Measurements from ENCODE around the gene PALD1.

PALD1 gene

DNA sequence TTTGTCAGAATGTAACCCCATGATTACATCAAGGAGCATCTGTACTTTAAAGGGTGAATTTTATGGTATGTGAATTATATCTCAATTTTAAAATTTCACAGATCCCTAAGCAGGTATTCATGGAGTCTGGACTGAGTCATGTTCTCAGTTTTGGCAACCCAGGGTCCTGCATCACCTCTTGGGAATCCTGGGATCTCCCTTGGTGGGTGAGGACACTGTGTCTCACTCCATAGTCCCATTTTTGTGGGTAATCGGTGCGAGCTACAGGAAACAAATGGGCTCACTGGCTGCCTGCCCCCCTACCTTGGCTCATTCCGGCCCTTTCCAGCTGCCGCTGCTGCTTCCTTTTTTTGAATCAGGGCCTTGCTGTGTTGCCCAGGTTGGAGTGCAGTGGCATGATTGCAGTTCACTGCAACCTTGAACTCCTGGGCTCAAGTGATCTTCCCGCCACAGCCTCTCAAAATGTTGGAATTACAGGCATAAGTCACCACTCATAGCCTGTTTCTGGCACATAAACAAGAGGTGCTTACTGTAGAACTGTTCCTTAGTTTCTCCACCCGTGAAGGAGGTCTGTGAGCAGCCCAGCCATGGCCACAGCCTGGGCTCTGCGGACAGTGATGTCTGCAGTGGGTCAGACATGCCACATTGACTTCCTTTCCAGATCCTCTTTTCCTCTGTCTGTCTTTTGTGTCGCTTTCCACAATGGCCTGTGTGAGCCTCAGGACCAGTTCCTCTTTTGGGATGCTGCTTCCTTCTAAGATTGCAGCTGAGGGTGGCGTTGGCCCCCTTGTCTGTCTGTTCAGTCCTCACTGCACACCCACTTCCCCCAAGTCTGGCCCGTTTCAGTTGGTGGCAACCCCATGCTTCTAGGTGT lies 14.5 kb downstream of the PALD1 start:
- TF ChIP-seq EP300 (IDR thresholded peaks at IDR 0.05; ENCODE audit: borderline replicate concordance) (no peak), EGR1 (IDR thresholded peaks at IDR 0.05) (no peak), TAF1 (IDR thresholded peaks at IDR 0.05; ENCODE audit: low read depth) (no peak), NFIC (IDR thresholded peaks at IDR 0.05) (no peak), ZBTB7A (IDR thresholded peaks at IDR 0.05; ENCODE audit: low read depth) (no peak), CEBPB (IDR thresholded peaks at IDR 0.05) (no peak), FOXM1 (IDR thresholded peaks at IDR 0.05; ENCODE audit: borderline replicate concordance, low read depth) (no peak), YY1 (IDR thresholded peaks at IDR 0.05; ENCODE audit: low read depth) (no peak), TCF12 (IDR thresholded peaks at IDR 0.05; ENCODE audit: low read depth) (no peak), RAD21 (IDR thresholded peaks at IDR 0.05; ENCODE audit: low read depth) (no peak), CREB1 (IDR thresholded peaks at IDR 0.05; ENCODE audit: low read depth) (no peak), TEAD4 (IDR thresholded peaks at IDR 0.05) (no peak)
- TF ChIP-seq, protein P1, sequence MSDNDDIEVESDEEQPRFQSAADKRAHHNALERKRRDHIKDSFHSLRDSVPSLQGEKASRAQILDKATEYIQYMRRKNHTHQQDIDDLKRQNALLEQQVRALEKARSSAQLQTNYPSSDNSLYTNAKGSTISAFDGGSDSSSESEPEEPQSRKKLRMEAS (IDR thresholded peaks at IDR 0.05) = no peak
- TF ChIP-seq, protein P2, sequence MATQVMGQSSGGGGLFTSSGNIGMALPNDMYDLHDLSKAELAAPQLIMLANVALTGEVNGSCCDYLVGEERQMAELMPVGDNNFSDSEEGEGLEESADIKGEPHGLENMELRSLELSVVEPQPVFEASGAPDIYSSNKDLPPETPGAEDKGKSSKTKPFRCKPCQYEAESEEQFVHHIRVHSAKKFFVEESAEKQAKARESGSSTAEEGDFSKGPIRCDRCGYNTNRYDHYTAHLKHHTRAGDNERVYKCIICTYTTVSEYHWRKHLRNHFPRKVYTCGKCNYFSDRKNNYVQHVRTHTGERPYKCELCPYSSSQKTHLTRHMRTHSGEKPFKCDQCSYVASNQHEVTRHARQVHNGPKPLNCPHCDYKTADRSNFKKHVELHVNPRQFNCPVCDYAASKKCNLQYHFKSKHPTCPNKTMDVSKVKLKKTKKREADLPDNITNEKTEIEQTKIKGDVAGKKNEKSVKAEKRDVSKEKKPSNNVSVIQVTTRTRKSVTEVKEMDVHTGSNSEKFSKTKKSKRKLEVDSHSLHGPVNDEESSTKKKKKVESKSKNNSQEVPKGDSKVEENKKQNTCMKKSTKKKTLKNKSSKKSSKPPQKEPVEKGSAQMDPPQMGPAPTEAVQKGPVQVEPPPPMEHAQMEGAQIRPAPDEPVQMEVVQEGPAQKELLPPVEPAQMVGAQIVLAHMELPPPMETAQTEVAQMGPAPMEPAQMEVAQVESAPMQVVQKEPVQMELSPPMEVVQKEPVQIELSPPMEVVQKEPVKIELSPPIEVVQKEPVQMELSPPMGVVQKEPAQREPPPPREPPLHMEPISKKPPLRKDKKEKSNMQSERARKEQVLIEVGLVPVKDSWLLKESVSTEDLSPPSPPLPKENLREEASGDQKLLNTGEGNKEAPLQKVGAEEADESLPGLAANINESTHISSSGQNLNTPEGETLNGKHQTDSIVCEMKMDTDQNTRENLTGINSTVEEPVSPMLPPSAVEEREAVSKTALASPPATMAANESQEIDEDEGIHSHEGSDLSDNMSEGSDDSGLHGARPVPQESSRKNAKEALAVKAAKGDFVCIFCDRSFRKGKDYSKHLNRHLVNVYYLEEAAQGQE (IDR thresholded peaks at IDR 0.05; ENCODE audit: low read depth) = no peak
- TF ChIP-seq, protein P3, sequence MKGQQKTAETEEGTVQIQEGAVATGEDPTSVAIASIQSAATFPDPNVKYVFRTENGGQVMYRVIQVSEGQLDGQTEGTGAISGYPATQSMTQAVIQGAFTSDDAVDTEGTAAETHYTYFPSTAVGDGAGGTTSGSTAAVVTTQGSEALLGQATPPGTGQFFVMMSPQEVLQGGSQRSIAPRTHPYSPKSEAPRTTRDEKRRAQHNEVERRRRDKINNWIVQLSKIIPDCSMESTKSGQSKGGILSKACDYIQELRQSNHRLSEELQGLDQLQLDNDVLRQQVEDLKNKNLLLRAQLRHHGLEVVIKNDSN (IDR thresholded peaks at IDR 0.05) = no peak

DNA sequence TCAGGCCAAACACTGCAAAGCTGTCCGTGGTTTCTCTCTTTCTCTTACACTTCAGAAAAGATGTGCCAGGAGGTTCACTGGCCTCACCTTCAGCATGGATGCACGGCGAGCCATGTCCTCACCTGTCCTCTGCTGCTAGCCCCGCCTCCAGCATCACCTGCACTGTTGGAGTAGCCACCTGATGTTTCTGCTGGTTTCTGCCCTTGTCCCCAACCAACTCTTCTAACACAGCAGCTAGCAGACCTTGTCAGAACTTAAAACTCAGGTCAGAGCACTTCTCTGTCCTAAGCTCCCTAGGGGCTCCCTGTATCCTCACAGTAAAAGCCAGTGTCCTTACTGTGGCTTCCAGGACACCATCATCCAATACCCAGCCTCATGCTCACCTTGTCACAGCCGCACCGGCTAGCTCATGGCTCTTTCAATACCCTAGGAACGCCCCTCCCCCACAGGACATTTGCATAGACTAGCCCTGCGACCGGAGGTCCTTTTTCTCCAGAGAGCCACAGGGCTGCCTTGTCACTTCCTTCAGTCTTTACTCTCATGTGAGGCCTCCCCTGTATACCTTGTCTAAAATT lies 15.2 kb downstream of the PALD1 start:
- TF ChIP-seq, protein P1 (IDR thresholded peaks at IDR 0.05) = no peak
- TF ChIP-seq CEBPB (IDR thresholded peaks at IDR 0.05) (no peak), TAF1 (IDR thresholded peaks at IDR 0.05; ENCODE audit: low read depth) (no peak), FOXM1 (IDR thresholded peaks at IDR 0.05; ENCODE audit: borderline replicate concordance, low read depth) (no peak), EP300 (IDR thresholded peaks at IDR 0.05; ENCODE audit: borderline replicate concordance) (no peak), EGR1 (IDR thresholded peaks at IDR 0.05) (no peak)
- TF ChIP-seq, protein P2 (IDR thresholded peaks at IDR 0.05; ENCODE audit: low read depth) = no peak
- TF ChIP-seq, protein P3 (IDR thresholded peaks at IDR 0.05) = no peak

DNA sequence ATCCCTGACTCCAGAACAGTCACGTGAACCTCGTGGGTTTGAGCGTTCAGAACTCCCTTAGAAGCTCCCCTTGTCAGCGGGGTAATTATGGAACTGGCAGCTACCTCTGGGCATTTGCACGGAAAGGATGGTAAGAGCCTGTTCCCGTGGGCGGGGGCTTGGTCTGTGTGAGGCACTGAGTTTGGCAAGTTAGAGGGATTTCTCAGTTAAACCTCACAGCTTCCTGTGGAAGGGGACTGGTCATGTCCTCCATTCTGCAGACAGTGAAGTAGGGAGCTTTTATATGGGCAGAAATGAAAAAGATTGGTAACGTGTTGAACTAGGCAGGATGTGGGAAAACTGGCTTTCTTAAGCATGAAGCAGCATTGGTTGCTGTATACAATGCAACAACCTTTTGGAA lies 16.0 kb downstream of the PALD1 start:
- TF ChIP-seq EP300 (IDR thresholded peaks at IDR 0.05; ENCODE audit: borderline replicate concordance) (no peak), TCF12 (IDR thresholded peaks at IDR 0.05; ENCODE audit: low read depth) (no peak), TAF1 (IDR thresholded peaks at IDR 0.05; ENCODE audit: low read depth) (no peak), YY1 (IDR thresholded peaks at IDR 0.05; ENCODE audit: low read depth) (no peak), CREB1 (IDR thresholded peaks at IDR 0.05; ENCODE audit: low read depth) (no peak), EGR1 (IDR thresholded peaks at IDR 0.05) (no peak), CEBPB (IDR thresholded peaks at IDR 0.05) (no peak), FOXM1 (IDR thresholded peaks at IDR 0.05; ENCODE audit: borderline replicate concordance, low read depth) (no peak), NFIC (IDR thresholded peaks at IDR 0.05) (no peak), RAD21 (IDR thresholded peaks at IDR 0.05; ENCODE audit: low read depth) (no peak), ZBTB7A (IDR thresholded peaks at IDR 0.05; ENCODE audit: low read depth) (no peak), TEAD4 (IDR thresholded peaks at IDR 0.05) (no peak)
- TF ChIP-seq, protein P3 (IDR thresholded peaks at IDR 0.05) = no peak
- TF ChIP-seq, protein P1 (IDR thresholded peaks at IDR 0.05) = no peak
- TF ChIP-seq, protein P2 (IDR thresholded peaks at IDR 0.05; ENCODE audit: low read depth) = no peak

All from Ishikawa (cell line).